Psoas muscle (tissue), 8 donors: ENCODE data around the gene NOTCH1. TPM values are rescaled to one million over a fixed set of nuclear protein-coding genes. Genes with fewer than 3 reads are reported as not detected.

ENCODE experiments used
- ATAC-seq, 4 donors: fragments of 200-7000 bp; cut with Tn5 transposase; one replicate each; pipeline ENCODE4 v1.9.1; 2020; ENCODE audit warnings: moderate library complexity in 3 of 4, mild to moderate bottlenecking in 2 of 4
- DNase-seq, 2 donors: peaks; one replicate each; pipeline ENCODE4 v3.0.0-alpha.2; 2020
- H3K27ac ChIP-seq: fragments of 200-600 bp; one replicate; pipeline ENCODE4 v1.8.0; 2022
- H3K27me3 ChIP-seq, 3 donors: fragments of 200-600 bp in 1 of 3; one replicate each; pipeline versions ENCODE4 v1.6.1 to v1.8.0; 2013 to 2022; ENCODE audit warnings: low read length in 2 of 3, mild to moderate bottlenecking in 2 of 3, moderate library complexity in 1 of 3; ENCODE audit not compliant: insufficient read depth in 3 of 3
- H3K36me3 ChIP-seq, 2 donors: fragments of 200-600 bp in 1 of 2; one replicate each; pipeline versions ENCODE4 v1.6.1 to v1.8.0; 2013 to 2022; ENCODE audit warnings: low read depth in 1 of 2, mild to moderate bottlenecking in 1 of 2, moderate library complexity in 1 of 2; ENCODE audit not compliant: insufficient read depth in 1 of 2
- H3K4me1 ChIP-seq: fragments of 200-600 bp; one replicate; pipeline ENCODE4 v1.8.0; 2022
- H3K4me3 ChIP-seq: fragments of 200-600 bp; one replicate; pipeline ENCODE4 v1.8.0; 2022; ENCODE audit warnings: mild to moderate bottlenecking
- H3K9me3 ChIP-seq: fragments of 200-600 bp; one replicate; pipeline ENCODE4 v1.8.0; 2022
- CTCF ChIP-seq: fragments of 200-600 bp; IDR thresholded peaks from one replicate; pipeline ENCODE4 v1.8.0; 2022; ENCODE audit warnings: antibody characterized with exemption
- WGBS, 3 donors: extraction: QIAGEN DNeasy Blood & Tissue Kit; methylation state at CpG; one replicate each; pipeline versions ENCODE4 v1.1.6 to v1.1.7; 2013; 5-methylcytosine and 5-hydroxymethylcytosine counted together
- intact Hi-C, 2 donors: fragments of 100-400 bp; cut with DNase I; formaldehyde crosslinking; loops; one replicate each; pipeline versions ENCODE4 v1.11.0 to v1.14.2; 2022
- polyA plus RNA-seq, 3 donors: library from polyadenylated mRNA; stranded (reverse); fragments of 200-250 nt; gene quantifications; one replicate each; pipeline ENCODE4 v1.2.3, GENCODE V29; 2013
- total RNA-seq, 4 donors: library from RNA; stranded (reverse); fragmentation: NEBNext Ultra II Directional in 2 of 4; extraction: Animal tissue kit (Norgen Biotek cat#: 25700) in 2 of 4; gene quantifications; one replicate each; pipeline versions ENCODE4 v1.2.1 to v1.2.4, GENCODE V29; 2021 to 2023
- donor health status: healthy with polysubstance abuse.
- donor health status: DM: no; HTN: no; CAD: no; lungs with moderate emphysema.
- donor health status: Bipolar disorder and iron deficiency.
- donor health status: healthy.
- donor health status: DM: yes; HTN: yes; CAD: no.
- donor health status: DM: no; HTN: no; CAD: no.
- donor health status: DM: no; HTN: no; CAD: no.
- donor health status: DM: yes; HTN: yes; CAD: no.

The NOTCH1 gene
- total and polyA plus RNA-seq, 7 donors, result 1.8 to 15.4 (median 8.7) TPM

GRCh38 chr9:136517950-136518349, 27.9 kb downstream of the NOTCH1 start:
- no peak for ATAC-seq
- no peaks in the 10 kb centered on the region for H3K27me3 ChIP-seq
- H3K36me3 ChIP-seq, result peaks cover 0 to 58% of the 10 kb centered on the region in 2 donors
- 82 to 89% (median 86%) methylated on average over 16 to 17 of the region's 17 CpGs for WGBS, 3 donors
- H3K9me3 ChIP-seq, result no peaks in the 10 kb centered on the region
- no peak for TF ChIP-seq CTCF
- H3K27ac ChIP-seq, result no peak overlapping the region
- H3K4me3 ChIP-seq, result no peak overlapping the region
- intact Hi-C loops, result no loop called here
- DNase-seq, result no peak
- H3K4me1 ChIP-seq, result peaks cover 5% of the 10 kb centered on the region

GRCh38 chr9:136517012-136517743, 28.7 kb downstream of the NOTCH1 start:
- no peak for TF ChIP-seq CTCF
- intact Hi-C loops, result no loop called here
- no peaks in the 10 kb centered on the region for H3K27me3 ChIP-seq
- WGBS, 3 donors, result 91% methylated on average over 31 to 37 of the region's 37 CpGs
- H3K27ac ChIP-seq, result no peak overlapping the region
- peaks cover 0 to 64% of the 10 kb centered on the region in 2 donors for H3K36me3 ChIP-seq
- no peaks in the 10 kb centered on the region for H3K4me1 ChIP-seq
- H3K4me3 ChIP-seq, result no peak overlapping the region
- ATAC-seq (no peak), DNase-seq (no peak)
- H3K9me3 ChIP-seq, result no peaks in the 10 kb centered on the region

GRCh38 chr9:136516191-136516654, 29.6 kb downstream of the NOTCH1 start:
- peaks cover 0 to 73% of the 10 kb centered on the region in 2 donors for H3K36me3 ChIP-seq

GRCh38 chr9:136515276-136515675, 30.6 kb downstream of the NOTCH1 start:
- H3K4me3 ChIP-seq, result no peak overlapping the region
- TF ChIP-seq CTCF, result no peak
- 93% methylated on average over 25 to 28 of the region's 28 CpGs for WGBS, 3 donors
- intact Hi-C loops, result no loop called here
- no peaks in the 10 kb centered on the region for H3K9me3 ChIP-seq
- no peak for DNase-seq
- H3K27ac ChIP-seq, result no peak overlapping the region
- H3K4me1 ChIP-seq, result no peaks in the 10 kb centered on the region
- no peaks in the 10 kb centered on the region for H3K27me3 ChIP-seq
- peaks cover 0 to 83% of the 10 kb centered on the region in 2 donors for H3K36me3 ChIP-seq
- no peak for ATAC-seq

More at GRCh38 chr9:136516191-136516654, 29.6 kb downstream of the NOTCH1 start:
- TF ChIP-seq CTCF, result no peak
- Histone ChIP-seq H3K27ac (no peak overlapping the region), H3K9me3 (no peaks in the 10 kb centered on the region), H3K27me3 (no peaks in the 10 kb centered on the region), H3K4me3 (no peak overlapping the region), H3K4me1 (no peaks in the 10 kb centered on the region)
- 80 to 83% (median 81%) methylated on average over 18 to 19 of the region's 19 CpGs for WGBS, 3 donors
- no peak for ATAC-seq
- DNase-seq, result no peak
- intact Hi-C loops, result no loop called here
